ENCODE data around the gene C13orf46.
"Not testable (repeated sequence)": the region's sequence is repeated elsewhere in the genome, so short reads cannot be mapped to it uniquely, and the experiment has no call there.

C13orf46 gene

GRCh38 chr13:113991676-113992179, 17.9 kb upstream of the C13orf46 start:
- no peak for DNase-seq (ENCODE audit: low read depth)

DNA sequence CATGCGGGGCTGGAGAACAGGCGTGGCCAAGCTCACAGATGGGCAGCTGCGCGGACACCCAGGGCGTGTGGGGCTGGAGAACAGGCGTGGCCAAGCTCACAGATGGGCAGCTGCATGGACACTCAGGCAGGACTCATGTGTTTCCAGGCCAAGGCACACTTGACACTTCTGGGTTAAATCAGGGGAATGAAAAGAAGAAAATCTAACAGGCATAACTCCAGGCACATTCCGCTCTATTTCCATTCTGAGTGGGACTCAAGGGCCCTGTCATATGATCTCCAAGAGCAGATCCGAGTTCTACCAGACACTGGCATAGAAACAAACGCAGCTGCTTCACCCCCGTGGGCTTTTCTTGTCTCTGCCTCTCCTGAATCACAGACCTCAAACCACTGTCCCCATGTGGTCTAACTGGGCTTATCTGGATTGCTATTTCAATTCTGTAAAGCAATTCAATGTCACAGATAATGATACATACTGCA, 17.4 kb upstream of the C13orf46 start:
- no peak for DNase-seq (ENCODE audit: low read depth)

DNA sequence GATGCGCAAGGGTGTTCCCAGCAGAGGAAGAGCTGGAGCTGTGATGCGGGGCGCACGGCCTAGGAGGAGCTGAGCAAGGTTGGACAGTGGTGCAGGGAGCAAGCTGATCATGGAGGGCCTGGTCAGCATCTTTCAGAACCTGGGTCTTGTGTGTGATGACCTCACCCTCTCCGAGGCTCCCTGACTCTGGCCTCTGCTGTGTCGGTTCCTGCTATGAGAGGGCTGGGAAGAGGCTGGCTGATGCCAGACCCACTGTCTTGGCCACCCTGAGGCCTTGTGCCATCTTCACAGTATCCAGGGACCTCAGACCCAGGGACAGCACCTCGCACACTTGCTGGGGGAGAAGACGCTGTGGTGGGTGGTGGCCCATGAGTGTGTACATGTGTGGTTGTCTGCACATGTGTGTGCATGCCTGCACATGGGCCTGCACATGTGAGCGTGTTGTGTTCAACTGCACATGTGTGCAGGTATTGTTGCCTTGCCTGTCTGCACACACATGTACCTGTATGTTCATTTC, 16.5 kb upstream of the C13orf46 start:
- DNase-seq (ENCODE audit: low read depth) = no peak

GRCh38 chr13:113989585-113990300, 15.9 kb upstream of the C13orf46 start:
- no peak for DNase-seq (ENCODE audit: low read depth)

GRCh38 chr13:113988859-113989258, 15.0 kb upstream of the C13orf46 start:
- DNase-seq (ENCODE audit: low read depth) = not testable (repeated sequence)

DNA sequence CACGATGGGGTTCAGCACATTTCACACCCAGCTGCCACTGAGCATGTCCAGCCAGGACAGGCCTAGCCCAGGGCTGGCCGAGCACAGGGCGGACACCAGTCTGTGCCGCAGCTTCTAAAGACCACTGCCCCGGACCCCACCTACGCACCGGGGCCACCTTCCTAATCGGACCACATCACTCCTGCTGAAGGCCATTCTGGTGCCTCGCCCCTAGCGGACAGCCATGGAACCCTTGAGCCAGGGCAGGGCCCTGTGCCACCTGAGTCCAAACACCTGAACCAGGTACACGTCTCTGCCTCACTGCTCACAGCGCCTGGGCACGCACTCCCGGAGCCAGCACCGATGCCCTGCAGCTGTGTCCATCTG, 8.4 kb upstream of the C13orf46 start:
- no peak for DNase-seq (ENCODE audit: low read depth)

GRCh38 chr13:113981611-113982295, 7.9 kb upstream of the C13orf46 start:
- no peak for DNase-seq (ENCODE audit: low read depth)

- no peak for DNase-seq (ENCODE audit: low read depth)
Observed at GRCh38 chr13:113981194-113981605, 7.3 kb upstream of the C13orf46 start.

- DNase-seq (ENCODE audit: low read depth) = no peak
Observed at GRCh38 chr13:113980489-113981064, 6.7 kb upstream of the C13orf46 start.

DNA sequence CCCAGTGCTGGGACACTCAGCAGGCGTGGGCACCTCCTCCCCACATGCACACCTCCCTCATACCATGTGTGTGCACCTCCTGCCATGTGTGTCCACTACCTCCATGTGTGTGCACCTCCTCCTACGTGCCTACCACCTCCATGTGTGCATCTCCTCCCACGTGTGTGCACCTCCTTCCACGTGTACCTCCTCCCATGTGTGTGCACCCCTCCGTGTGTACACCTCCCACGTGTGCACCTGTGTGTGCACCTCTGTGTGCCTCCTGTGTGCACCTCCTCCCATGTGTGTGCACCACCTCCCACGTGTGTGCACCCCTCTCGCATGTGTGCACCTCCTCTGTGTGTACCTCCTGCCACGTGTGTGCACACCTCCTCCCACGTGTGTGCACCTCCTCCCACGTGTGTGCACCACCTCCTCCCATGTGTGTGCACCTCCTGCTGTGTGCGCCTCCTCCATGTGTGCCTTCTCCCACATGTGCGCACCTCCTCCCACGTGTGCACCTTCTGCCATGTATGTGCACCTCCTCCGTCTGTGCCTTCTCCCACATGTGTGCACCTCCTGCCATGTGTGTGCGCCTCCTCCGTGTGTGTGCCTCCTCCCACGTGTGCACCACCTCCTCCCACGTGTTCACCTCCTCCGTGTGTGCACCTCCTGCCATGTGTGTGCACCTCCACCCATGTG, 6.1 kb upstream of the C13orf46 start:
- no peak for DNase-seq (ENCODE audit: low read depth)

- no peak for DNase-seq (ENCODE audit: low read depth)
Observed at GRCh38 chr13:113978741-113979481, 5.0 kb upstream of the C13orf46 start.

DNA sequence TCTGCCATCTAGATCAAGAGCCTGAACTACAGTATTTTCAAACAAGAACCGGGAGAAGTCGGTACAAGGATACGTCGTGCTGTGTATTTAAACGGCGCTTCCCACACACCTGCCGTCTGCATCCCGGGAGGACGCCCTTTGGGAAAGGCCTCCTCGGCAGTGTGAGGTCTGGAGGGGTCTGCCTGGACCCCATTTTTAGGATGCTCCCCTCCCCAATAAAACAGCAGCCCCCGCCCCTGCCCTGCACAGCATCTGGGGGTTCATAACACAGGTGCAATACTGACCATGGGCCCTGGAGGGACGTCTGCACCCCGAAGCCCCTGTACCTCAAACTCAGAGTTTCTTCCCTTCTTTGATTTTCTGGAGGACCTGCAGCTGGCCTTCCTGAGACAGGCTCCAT, 4.1 kb upstream of the C13orf46 start:
- DNase-seq (ENCODE audit: low read depth) = no peak

DNA sequence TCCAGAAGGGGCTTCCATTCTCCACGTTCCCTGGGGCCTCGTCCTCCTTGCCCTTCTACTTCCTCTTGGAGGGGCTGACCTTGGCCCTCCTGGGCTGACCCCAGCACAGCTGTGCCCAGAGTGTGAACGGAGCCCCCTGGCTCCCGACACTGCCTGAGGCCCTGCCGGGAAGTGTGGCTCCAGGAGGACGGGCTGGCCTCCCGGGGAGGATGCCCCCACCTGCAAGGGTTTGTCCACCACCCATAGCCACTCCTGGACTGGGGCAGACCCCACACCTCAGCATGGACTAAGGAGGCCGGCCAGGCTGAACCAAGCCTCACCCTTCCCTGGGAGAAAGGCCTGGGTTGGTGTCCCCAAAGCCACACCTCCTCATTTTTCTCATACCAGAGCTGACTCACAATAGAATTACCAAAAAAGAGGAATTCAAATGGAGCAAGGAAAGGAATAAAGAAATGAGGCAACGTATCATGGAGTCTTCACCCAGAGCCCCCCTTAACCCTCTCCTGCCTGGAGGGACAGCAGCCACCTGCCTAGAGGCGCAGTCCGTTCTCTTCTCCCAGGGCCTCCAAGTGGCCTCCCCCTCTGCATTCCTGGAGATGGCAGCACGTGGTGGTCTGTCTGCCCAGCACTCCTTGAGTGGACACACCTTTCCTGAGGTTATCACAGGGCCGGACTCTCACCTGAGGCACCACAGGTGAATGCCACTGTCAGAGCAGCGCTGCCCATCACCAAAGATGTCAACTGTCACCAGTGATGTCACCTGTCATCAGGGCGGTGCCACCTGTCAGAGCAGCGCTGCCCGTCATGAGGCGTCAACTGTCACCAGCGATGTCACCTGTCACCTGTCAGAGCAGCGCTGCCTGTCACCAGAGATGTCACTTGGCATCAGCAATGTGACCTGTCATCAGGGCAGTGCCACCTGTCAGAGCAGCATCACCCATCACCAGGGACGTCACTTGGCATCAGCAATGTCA, 3.1 kb upstream of the C13orf46 start:
- DNase-seq (ENCODE audit: low read depth) = peak; percentile 87

GRCh38 chr13:113975416-113975815, 1.5 kb upstream of the C13orf46 start:
- DNase-seq (ENCODE audit: low read depth) = no peak

DNA sequence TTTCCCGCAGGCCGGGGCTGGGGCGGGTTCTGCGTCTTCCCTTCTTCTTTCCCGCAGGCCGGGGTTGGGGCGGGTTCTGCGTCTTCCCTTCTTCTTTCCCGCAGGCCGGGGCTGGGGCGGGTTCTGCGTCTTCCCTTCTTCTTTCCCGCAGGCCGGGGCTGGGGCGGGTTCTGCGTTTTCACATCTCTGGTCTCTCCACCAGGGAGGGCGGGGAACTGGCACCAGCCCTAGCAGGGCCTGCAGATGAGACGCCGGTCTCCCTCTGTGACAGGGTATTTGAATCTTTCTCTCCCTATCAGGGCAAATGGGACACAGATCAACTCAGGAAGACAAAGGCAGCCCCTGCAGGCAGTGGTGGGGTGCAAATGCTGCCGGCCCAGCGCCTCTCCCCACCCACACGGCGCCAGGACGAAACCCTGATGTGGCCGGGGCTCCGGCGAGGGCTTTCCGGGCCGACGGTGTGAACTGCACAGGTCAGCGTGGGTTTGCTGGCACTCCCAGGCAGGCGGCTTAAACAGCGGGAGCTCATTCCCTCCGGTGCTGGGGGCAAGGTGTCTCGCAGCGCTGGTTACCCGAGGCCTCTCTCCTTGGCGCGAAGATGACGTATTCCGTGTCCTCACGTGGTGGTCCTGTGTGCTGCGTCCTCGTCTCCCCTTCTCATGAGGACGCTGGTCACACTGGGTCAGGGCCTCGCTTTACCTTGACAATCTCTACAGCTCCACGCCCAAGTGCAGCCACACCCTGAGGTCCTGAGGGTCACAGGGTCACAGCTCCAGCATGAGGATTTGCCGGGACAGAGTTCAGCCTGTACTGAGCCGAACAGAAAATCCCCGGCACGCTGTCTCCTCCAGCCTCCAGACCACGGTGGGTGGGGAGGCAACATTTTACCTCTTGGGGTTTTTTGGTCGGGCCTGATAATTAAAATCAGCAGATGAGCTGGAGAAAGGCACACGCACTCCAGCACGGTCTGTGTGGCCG, 717 bp upstream of the C13orf46 start:
- DNase-seq (ENCODE audit: low read depth) = no peak

- no peak for DNase-seq (ENCODE audit: low read depth)
Observed at GRCh38 chr13:113972451-113973217, 1.2 kb downstream of the C13orf46 start.

DNA sequence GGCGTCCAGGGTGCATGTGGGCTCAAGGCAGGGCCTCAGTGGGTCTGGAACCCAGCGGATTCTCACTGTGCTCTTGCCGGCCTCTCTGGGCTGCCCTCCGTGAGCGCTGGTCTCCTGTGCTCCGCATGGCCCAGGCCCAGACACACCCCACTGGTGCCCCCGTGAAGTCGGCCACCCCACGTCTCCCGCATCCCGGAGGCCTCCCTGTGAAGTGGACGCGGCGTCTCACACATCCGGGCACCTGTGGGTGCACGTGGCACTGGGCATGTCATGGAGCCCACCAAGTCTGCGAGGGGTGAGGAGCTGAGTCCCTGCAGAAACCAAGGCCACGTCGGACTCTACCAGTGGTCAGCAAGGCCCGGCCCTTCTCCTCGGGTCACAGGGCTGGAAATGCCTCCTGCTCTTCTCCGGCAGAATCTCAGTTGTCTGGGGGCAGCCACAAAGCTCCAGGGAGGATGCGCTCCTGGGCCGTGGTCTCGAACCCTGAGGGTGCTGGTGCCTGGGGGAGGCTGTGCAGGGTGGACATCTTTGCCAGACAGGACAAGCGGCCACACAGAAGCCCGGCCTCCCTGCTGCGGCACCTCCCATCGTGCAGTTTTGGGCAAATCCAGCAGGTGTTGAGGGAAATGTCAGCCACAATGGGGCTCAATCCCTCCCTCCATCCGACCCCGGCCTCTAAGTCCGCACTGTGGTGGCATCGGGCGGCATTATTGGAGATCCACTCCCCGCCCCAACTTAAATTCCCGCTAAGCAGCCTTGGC, 2.2 kb downstream of the C13orf46 start:
- DNase-seq (ENCODE audit: low read depth) = no peak
